H9 (cell line): ENCODE measurements around the gene G6PC2. TPM values are rescaled to one million over a fixed set of nuclear protein-coding genes. Genes with fewer than 3 reads are reported as not detected.

ENCODE experiments used
- DNase-seq: peaks from one replicate; pipeline ENCODE4 v3.0.0-alpha.2; 2017
- H2AFZ ChIP-seq: one replicate; pipeline ENCODE4 v1.6.1; 2013; ENCODE audit warnings: mild to moderate bottlenecking, low read length, control low read depth, moderate library complexity
- H2AK5ac ChIP-seq: 2 replicates; pipeline ENCODE4 v1.6.1; 2013; ENCODE audit warnings: low read length, control low read depth, mixed read lengths; ENCODE audit not compliant: insufficient read length
- H2BK120ac ChIP-seq: one replicate; pipeline ENCODE4 v1.6.1; 2013; ENCODE audit warnings: low read depth, mild to moderate bottlenecking, low read length, control low read depth, inconsistent platforms; ENCODE audit not compliant: poor library complexity, severe bottlenecking
- H2BK12ac ChIP-seq: 2 replicates; pipeline ENCODE4 v1.6.1; 2013; ENCODE audit warnings: low read length, control low read depth, mixed read lengths, low read depth; ENCODE audit not compliant: insufficient read length
- H2BK15ac ChIP-seq: 2 replicates; pipeline ENCODE4 v1.6.1; 2013; ENCODE audit warnings: low read depth, low read length, control low read depth
- H2BK20ac ChIP-seq: one replicate; pipeline ENCODE4 v1.6.1; 2013; ENCODE audit warnings: low read depth, mild to moderate bottlenecking, low read length, control low read depth, inconsistent platforms; ENCODE audit not compliant: poor library complexity, severe bottlenecking
- H2BK5ac ChIP-seq: 2 replicates; pipeline ENCODE4 v1.6.1; 2013; ENCODE audit warnings: low read length, control low read depth, mixed read lengths; ENCODE audit not compliant: insufficient read length
- H3K14ac ChIP-seq: 2 replicates; pipeline ENCODE4 v1.6.1; 2013; ENCODE audit warnings: low read length, control low read depth; ENCODE audit not compliant: insufficient read depth
- H3K18ac ChIP-seq: 2 replicates; pipeline ENCODE4 v1.6.1; 2013; ENCODE audit warnings: low read depth, mild to moderate bottlenecking, mixed read lengths, low read length, control low read depth; ENCODE audit not compliant: insufficient read length
- H3K23ac ChIP-seq: 2 replicates; pipeline ENCODE4 v1.6.1; 2013; ENCODE audit warnings: low read length, control low read depth, mixed read lengths, low read depth; ENCODE audit not compliant: insufficient read length
- H3K23me2 ChIP-seq: 2 replicates; pipeline ENCODE4 v1.6.1; 2013; ENCODE audit warnings: low read depth, mild to moderate bottlenecking, mixed read lengths, low read length, control low read depth; ENCODE audit not compliant: insufficient read length, poor library complexity, severe bottlenecking
- H3K27ac ChIP-seq: 2 replicates; pipeline ENCODE4 v1.5.1; 2013; ENCODE audit warnings: low read length, control low read depth, mixed read lengths, low read depth; ENCODE audit not compliant: insufficient read length
- H3K27me3 ChIP-seq: 2 replicates; pipeline ENCODE4 v1.6.1; 2013; ENCODE audit warnings: low read length, control low read depth, inconsistent platforms; ENCODE audit not compliant: insufficient read depth
- H3K4ac ChIP-seq: 2 replicates; pipeline ENCODE4 v1.6.1; 2013; ENCODE audit warnings: low read depth, mild to moderate bottlenecking, control low read depth, inconsistent platforms, low read length, moderate library complexity
- H3K4me1 ChIP-seq: 2 replicates; pipeline ENCODE4 v1.6.1; 2013; ENCODE audit warnings: low read length, control low read depth, inconsistent platforms; ENCODE audit not compliant: insufficient read depth
- H3K4me2 ChIP-seq: 2 replicates; pipeline ENCODE4 v1.6.1; 2013; ENCODE audit warnings: low read length, control low read depth, mixed read lengths; ENCODE audit not compliant: insufficient read length, insufficient read depth
- H3K56ac ChIP-seq: 2 replicates; pipeline ENCODE4 v1.6.1; 2013; ENCODE audit warnings: low read depth, mild to moderate bottlenecking, mixed read lengths, low read length, control low read depth; ENCODE audit not compliant: insufficient read length
- H3K79me1 ChIP-seq: 2 replicates; pipeline ENCODE4 v1.6.1; 2013; ENCODE audit warnings: low read depth, mild to moderate bottlenecking, moderate library complexity, low read length, control low read depth, inconsistent platforms; ENCODE audit not compliant: insufficient read depth, poor library complexity, severe bottlenecking
- H3K79me2 ChIP-seq: 2 replicates; pipeline ENCODE4 v1.6.1; 2013; ENCODE audit warnings: low read length, control low read depth, inconsistent platforms; ENCODE audit not compliant: insufficient read depth
- H3K9ac ChIP-seq: 2 replicates; pipeline ENCODE4 v1.6.1; 2013; ENCODE audit warnings: low read length, control low read depth, mixed read lengths; ENCODE audit not compliant: insufficient read length; ENCODE audit errors: extremely low read depth
- H3K9me3 ChIP-seq: one replicate; pipeline ENCODE4 v1.6.1; 2013; ENCODE audit warnings: low read depth, low read length, inconsistent platforms; ENCODE audit not compliant: control insufficient read depth
- H3T11ph ChIP-seq: one replicate; pipeline ENCODE4 v1.6.1; 2013; ENCODE audit warnings: mild to moderate bottlenecking, low read length, control low read depth, inconsistent platforms
- H4K20me1 ChIP-seq: one replicate; pipeline ENCODE4 v1.6.1; 2013; ENCODE audit not compliant: control insufficient read depth, insufficient read length, insufficient read depth
- H4K5ac ChIP-seq: 2 replicates; pipeline ENCODE4 v1.6.1; 2013; ENCODE audit warnings: low read depth, mild to moderate bottlenecking, mixed read lengths, low read length, control low read depth; ENCODE audit not compliant: insufficient read length
- H4K8ac ChIP-seq: replicated peaks from 2 replicates; pipeline ENCODE4 v1.6.1; 2013; ENCODE audit warnings: low read length, control low read depth, mixed read lengths, low read depth; ENCODE audit not compliant: insufficient read length
- H4K91ac ChIP-seq: 2 replicates; pipeline ENCODE4 v1.6.1; 2013; ENCODE audit warnings: low read depth, mild to moderate bottlenecking, moderate library complexity, mixed read lengths, low read length, control low read depth; ENCODE audit not compliant: insufficient read length
- H3K27ac Mint-ChIP-seq, 3 experiments: 2 replicates in 2 of 3; 3 replicates in 1 of 3; pipeline ENCODE4 v1.8.0; 2020 to 2021; ENCODE audit warnings: mixed read lengths in 3 of 3, mild to moderate bottlenecking in 1 of 3, moderate library complexity in 1 of 3
- H3K27me3 Mint-ChIP-seq: 2 replicates; pipeline ENCODE4 v1.8.0; 2021; ENCODE audit warnings: low read depth, mild to moderate bottlenecking, moderate library complexity, mixed read lengths
- H3K36me3 Mint-ChIP-seq, 3 experiments: 2 replicates in 2 of 3; 3 replicates in 1 of 3; pipeline ENCODE4 v1.8.0; 2020 to 2021; ENCODE audit warnings: low read depth in 3 of 3, mixed read lengths in 3 of 3; ENCODE audit not compliant: insufficient read depth in 1 of 3
- H3K4me1 Mint-ChIP-seq, 2 experiments: 2 replicates each; pipeline ENCODE4 v1.8.0; 2020; ENCODE audit warnings: mixed read lengths in 2 of 2
- H3K4me3 Mint-ChIP-seq, 2 experiments: 2 replicates in 1 of 2; 3 replicates in 1 of 2; pipeline ENCODE4 v1.8.0; 2020 to 2021; ENCODE audit warnings: mild to moderate bottlenecking in 2 of 2, mixed read lengths in 2 of 2, moderate library complexity in 1 of 2
- H3K9me3 Mint-ChIP-seq, 2 experiments: 2 replicates in 1 of 2; 3 replicates in 1 of 2; pipeline ENCODE4 v1.8.0; 2020; ENCODE audit warnings: mild to moderate bottlenecking in 2 of 2, mixed read lengths in 2 of 2, moderate library complexity in 1 of 2
- WGBS: extraction: QIAGEN DNeasy Blood & Tissue Kit; methylation state at CpG from one replicate; pipeline ENCODE4 v1.1.7; 2013; ENCODE audit warnings: missing lambda C conversion rate, low lambda C conversion rate, mixed read lengths; ENCODE audit not compliant: insufficient read length; ENCODE audit errors: extremely low coverage; 5-methylcytosine and 5-hydroxymethylcytosine counted together
- total RNA-seq: library from RNA; stranded (reverse); gene quantifications from 2 replicates; pipeline ENCODE4 v1.2.1, GENCODE V29; 2021
- TF ChIP-seq, protein P1 (sequence below): fragments of 200-600 bp; sonication (generic); conservative IDR thresholded peaks from 3 replicates; pipeline ENCODE4 v1.8.0; 2021; ENCODE audit warnings: antibody characterized with exemption, mild to moderate bottlenecking

Gene G6PC2
- total RNA-seq, 1 experiment from 2014 or later = not detected

- TF ChIP-seq, protein P1, sequence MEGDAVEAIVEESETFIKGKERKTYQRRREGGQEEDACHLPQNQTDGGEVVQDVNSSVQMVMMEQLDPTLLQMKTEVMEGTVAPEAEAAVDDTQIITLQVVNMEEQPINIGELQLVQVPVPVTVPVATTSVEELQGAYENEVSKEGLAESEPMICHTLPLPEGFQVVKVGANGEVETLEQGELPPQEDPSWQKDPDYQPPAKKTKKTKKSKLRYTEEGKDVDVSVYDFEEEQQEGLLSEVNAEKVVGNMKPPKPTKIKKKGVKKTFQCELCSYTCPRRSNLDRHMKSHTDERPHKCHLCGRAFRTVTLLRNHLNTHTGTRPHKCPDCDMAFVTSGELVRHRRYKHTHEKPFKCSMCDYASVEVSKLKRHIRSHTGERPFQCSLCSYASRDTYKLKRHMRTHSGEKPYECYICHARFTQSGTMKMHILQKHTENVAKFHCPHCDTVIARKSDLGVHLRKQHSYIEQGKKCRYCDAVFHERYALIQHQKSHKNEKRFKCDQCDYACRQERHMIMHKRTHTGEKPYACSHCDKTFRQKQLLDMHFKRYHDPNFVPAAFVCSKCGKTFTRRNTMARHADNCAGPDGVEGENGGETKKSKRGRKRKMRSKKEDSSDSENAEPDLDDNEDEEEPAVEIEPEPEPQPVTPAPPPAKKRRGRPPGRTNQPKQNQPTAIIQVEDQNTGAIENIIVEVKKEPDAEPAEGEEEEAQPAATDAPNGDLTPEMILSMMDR = no peak
- no peak for DNase-seq
- Histone ChIP-seq H3K27me3 (no peaks in the 10 kb centered on the region), H2AK5ac (no peak overlapping the region), H3K4me2 (no peak overlapping the region), H4K91ac (no peak overlapping the region), H3K56ac (no peak overlapping the region), H3K79me2 (no peaks in the 10 kb centered on the region), H3K9me3 (no peaks in the 10 kb centered on the region), H4K8ac (no peak overlapping the region), H3K23me2 (no peaks in the 10 kb centered on the region), H4K5ac (no peak overlapping the region), H4K20me1 (no peaks in the 10 kb centered on the region), H2BK12ac (no peak overlapping the region), H3T11ph (no peak overlapping the region), H3K18ac (no peak overlapping the region), H3K27ac (no peak overlapping the region), H3K79me1 (no peaks in the 10 kb centered on the region), H2BK20ac (peak overlapping the region; percentile 45), H3K4me1 (no peaks in the 10 kb centered on the region), H2BK5ac (no peak overlapping the region), H2BK120ac (no peak overlapping the region), H3K4ac (no peak overlapping the region), H3K9ac (no peak overlapping the region), H3K23ac (no peak overlapping the region), H2BK15ac (no peak overlapping the region), H2AFZ (no peak overlapping the region), H3K14ac (no peak overlapping the region)
- Mint-ChIP-seq H3K36me3 (peaks cover 7 to 13% (median 11%) of the 10 kb centered on the region in 3 experiments; a peak in 6 of 7 replicates), H3K4me3 (no peak overlapping the region), H3K4me1 (peaks cover 9 to 10% of the 10 kb centered on the region in 2 experiments; a peak in 2 of 4 replicates), H3K27ac (no peak overlapping the region), H3K27me3 (no peaks in the 10 kb centered on the region), H3K9me3 (no peaks in the 10 kb centered on the region)
- WGBS = no CpG with 5 or more reads among the region's 3 CpGs
Measured at GRCh38 chr2:168852481-168852880, 48.6 kb upstream of the G6PC2 start.
